Upper lobe of left lung (tissue), 4 donors: ENCODE data around the gene TPST2.

Source experiments
- CTCF ChIP-seq, 6 experiments: fragments of 450-650 bp in 4 of 6; fragments of 200-600 bp in 2 of 6; sonication (generic) in 2 of 6; IDR thresholded peaks; one replicate each; pipeline ENCODE4 v1.5.1; 2016 to 2019; ENCODE audit warnings: antibody characterized with exemption in 6 of 6
- EP300 ChIP-seq, 4 donors: sonication (generic); formaldehyde crosslinking; IDR thresholded peaks; one replicate each; pipeline ENCODE4 v1.5.1; 2017; ENCODE audit warnings: antibody characterized with exemption in 4 of 4, control low read depth in 2 of 4
- POLR2A ChIP-seq, 4 donors: fragments of 450-650 bp; IDR thresholded peaks; one replicate each; pipeline ENCODE4 v1.5.1; 2016 to 2017; ENCODE audit warnings: antibody characterized with exemption in 4 of 4, mild to moderate bottlenecking in 2 of 4
- POLR2AphosphoS5 ChIP-seq, 2 donors: sonication (generic); formaldehyde crosslinking; IDR thresholded peaks; one replicate each; pipeline ENCODE4 v1.5.1; 2017; ENCODE audit warnings: antibody characterized with exemption in 2 of 2

- no peak for TF ChIP-seq POLR2A (IDR thresholded peaks at IDR 0.05)
- TF ChIP-seq CTCF (IDR thresholded peaks at IDR 0.05): no peak
- no peak for TF ChIP-seq POLR2AphosphoS5 (IDR thresholded peaks at IDR 0.05)
- TF ChIP-seq EP300 (IDR thresholded peaks at IDR 0.05): no peak
Measured at GRCh38 chr22:26541167-26541819, 48.6 kb downstream of the TPST2 start.
